Activated CD8-positive, alpha-beta memory T cell treated with anti-CD3 and anti-CD28 coated beads, Interleukin-2, amount 50 U/mL, for 24 hours (primary cell): ENCODE data around the gene A2M.
"Not testable (repeated sequence)": the region's sequence is repeated elsewhere in the genome, so short reads cannot be mapped to it uniquely, and the experiment has no call there.

ENCODE experiments used
- DNase-seq: peaks from one replicate; pipeline ENCODE4 v3.0.0-alpha.2; 2020; ENCODE audit errors: extremely low read depth

A2M gene

GRCh38 chr12:9115731-9116559 lies at the start of gene A2M:
A2M (minus strand) TSS chr12:9115919; CDS start chr12:9115849, 70 bp downstream.
- DNase-seq = no peak

- DNase-seq = no peak
Measured at GRCh38 chr12:9163392-9163791, 47.7 kb upstream of the A2M start.

- no peak for DNase-seq
Measured at GRCh38 chr12:9156119-9156518, 40.4 kb upstream of the A2M start.

GRCh38 chr12:9149372-9149771 lies 33.7 kb upstream of the A2M start:
- no peak for DNase-seq

GRCh38 chr12:9148926-9149325 lies 33.2 kb upstream of the A2M start:
- DNase-seq = no peak

- DNase-seq = no peak
Measured at GRCh38 chr12:9147461-9147860, 31.7 kb upstream of the A2M start.

- no peak for DNase-seq
Measured at GRCh38 chr12:9144730-9145106, 29.0 kb upstream of the A2M start.

GRCh38 chr12:9143929-9144729 lies 28.4 kb upstream of the A2M start:
- no peak for DNase-seq

GRCh38 chr12:9143137-9143536 lies 27.4 kb upstream of the A2M start:
- no peak for DNase-seq

GRCh38 chr12:9139588-9140290 lies 24.0 kb upstream of the A2M start:
- not testable (repeated sequence) for DNase-seq

GRCh38 chr12:9135903-9136310 lies 20.2 kb upstream of the A2M start:
- no peak for DNase-seq

- no peak for DNase-seq
Measured at GRCh38 chr12:9134981-9135628, 19.4 kb upstream of the A2M start.

GRCh38 chr12:9133216-9133916 lies 17.6 kb upstream of the A2M start:
- DNase-seq = no peak

- DNase-seq = no peak
Measured at GRCh38 chr12:9132008-9132535, 16.4 kb upstream of the A2M start.

- DNase-seq = no peak
Measured at GRCh38 chr12:9130244-9130643, 14.5 kb upstream of the A2M start.

GRCh38 chr12:9127936-9128663 lies 12.4 kb upstream of the A2M start:
- DNase-seq = no peak

GRCh38 chr12:9127484-9127883 lies 11.8 kb upstream of the A2M start:
- no peak for DNase-seq

- no peak for DNase-seq
Measured at GRCh38 chr12:9124383-9125031, 8.8 kb upstream of the A2M start.

GRCh38 chr12:9123781-9124382 lies 8.2 kb upstream of the A2M start:
- no peak for DNase-seq
